HG03175 (cell line): ENCODE results near the gene IGF2BP1.

Experiments
- ATAC-seq: cut with Tn5 transposase; IDR thresholded peaks from one replicate; pipeline ENCODE4 v1.9.1; 2021; ENCODE audit warnings: mild to moderate bottlenecking, moderate library complexity; ENCODE audit not compliant: unreplicated experiment

The IGF2BP1 gene

GRCh38 chr17:48997103-48997826 is at the start of gene IGF2BP1:
IGF2BP1 (plus strand) TSS chr17:48997385; CDS start chr17:48997746, 361 bp downstream.
- ATAC-seq = no peak

DNA sequence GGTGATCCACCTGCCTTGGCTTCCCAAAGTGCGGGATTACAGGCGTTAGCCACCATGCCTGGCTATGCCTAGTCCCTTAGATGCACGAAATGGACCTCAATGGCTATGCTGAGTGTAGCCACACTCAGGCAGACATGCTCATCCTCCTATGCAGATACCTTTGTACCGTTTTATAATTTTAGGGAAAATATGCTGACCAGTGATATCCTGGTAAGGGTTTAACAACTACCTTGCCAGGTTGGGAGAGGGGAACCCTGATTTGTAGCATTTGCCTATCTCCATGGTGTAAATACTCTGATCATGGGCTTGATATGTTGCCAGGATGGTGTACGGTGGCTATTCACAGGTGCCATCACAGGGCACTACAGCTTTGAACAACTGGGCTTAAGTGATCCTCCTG is 45.6 kb upstream of the IGF2BP1 start:
- ATAC-seq = no peak

DNA sequence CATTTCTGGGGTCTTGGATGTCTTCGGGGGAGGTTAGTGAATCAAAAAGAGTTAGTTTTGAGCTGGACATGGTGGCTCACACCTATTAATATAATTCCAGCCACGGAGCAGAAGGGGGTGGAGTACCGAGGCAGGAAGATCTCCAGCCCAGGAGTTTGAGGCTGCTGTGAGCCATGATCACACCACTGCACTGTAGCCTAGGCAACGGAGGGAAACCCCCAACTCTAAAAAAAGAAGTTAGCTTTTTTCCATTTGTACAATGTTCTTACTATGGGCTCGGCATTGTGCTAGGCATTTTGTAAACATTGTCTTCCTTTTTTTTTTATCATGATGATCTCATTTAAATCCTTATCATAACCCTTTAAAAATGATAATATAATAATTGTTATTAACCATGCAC is 44.3 kb upstream of the IGF2BP1 start:
- ATAC-seq = no peak

- ATAC-seq = no peak
Measured at GRCh38 chr17:48954300-48954755, 42.9 kb upstream of the IGF2BP1 start.

- ATAC-seq = no peak
Measured at GRCh38 chr17:48960834-48961515, 36.2 kb upstream of the IGF2BP1 start.

- ATAC-seq = no peak
Measured at GRCh38 chr17:48961516-48962233, 35.5 kb upstream of the IGF2BP1 start.

GRCh38 chr17:48970224-48970623 is 27.0 kb upstream of the IGF2BP1 start:
- ATAC-seq = no peak

- no peak for ATAC-seq
Measured at GRCh38 chr17:48970865-48971687, 26.1 kb upstream of the IGF2BP1 start.

DNA sequence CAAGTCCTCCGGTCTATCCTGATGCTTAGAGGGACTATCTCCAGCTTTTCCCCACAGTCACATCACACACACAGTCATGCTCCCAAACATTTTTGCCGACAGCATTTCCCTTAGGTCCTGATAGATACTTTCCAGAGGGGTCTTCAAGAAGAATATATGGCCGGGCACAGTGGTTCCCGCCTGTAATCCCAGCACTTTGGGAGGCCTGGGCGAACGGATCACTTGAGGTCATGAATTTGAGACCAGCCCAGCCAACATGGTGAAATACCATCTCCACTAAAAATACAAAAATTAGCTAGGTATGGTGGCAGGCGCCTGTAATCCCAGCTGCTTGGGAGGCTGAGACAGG is 24.5 kb upstream of the IGF2BP1 start:
- no peak for ATAC-seq

DNA sequence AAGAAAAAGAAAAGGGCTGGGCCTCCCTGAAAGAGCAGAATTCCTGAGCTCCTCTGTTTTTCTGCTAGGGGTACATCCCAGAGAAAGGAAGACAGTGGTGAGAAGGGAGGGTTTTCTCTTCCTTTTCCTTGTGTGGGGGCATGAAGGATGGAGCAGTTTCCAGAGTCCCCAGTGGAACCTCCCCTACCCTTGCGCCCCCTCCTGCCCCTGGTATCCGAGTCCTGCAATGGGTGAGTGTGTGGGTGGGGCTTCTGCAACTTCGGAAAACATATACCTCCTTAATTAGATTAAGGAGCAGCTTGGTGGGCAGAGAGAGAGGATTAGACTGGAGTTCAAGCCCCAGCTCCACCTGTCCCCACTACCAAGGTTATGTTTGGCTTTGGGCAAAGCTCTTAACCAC is 23.4 kb upstream of the IGF2BP1 start:
- no peak for ATAC-seq

DNA sequence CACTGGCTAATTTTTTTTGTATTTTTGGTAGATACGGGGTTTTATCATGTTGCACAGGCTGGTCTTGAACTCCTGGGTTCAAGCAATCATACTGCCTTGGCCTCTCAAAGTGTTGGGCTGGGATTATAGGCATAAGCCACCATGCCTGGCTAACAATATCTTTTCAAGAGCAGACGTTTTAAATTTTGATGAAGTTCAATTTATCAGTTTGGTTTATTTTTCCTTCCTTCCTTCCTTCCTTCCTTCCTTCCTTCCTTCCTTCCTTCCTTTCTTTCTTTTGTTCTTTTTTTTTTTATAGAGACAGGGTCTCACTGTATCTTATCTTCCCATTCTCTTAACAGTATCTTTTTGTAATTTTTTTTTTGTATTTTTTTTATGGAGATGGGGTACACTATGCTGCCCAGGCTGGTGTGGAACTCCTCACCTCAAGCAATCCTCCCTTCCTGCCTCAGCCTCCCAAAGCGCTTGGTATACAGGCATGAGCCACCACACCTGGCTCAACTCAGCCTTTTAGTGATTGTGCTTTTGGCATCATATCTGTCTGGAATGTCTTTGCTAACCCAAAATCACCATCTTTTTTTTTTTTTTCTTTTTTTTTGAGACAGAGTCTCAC is 15.2 kb upstream of the IGF2BP1 start:
- ATAC-seq = no peak

- no peak for ATAC-seq
Measured at GRCh38 chr17:48985436-48986245, 11.5 kb upstream of the IGF2BP1 start.

DNA sequence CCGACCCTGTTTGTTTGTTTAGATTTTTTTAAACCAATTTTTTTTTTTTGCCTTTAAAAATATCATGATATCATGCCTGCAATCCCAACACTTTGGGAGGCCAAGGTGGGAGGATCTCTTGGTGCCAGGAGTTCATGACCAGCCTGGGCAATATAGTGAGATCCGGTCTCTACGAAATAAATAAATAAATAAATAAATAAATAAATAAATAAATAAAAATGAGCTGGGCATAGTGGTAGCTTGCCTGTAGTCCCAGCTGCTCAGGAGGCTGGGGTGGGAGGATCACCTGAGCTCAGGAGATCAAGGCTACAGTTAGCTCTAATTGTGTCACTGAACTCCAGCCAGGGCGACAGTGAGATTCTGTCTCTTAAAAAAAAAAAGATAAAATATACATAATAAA is 8.1 kb upstream of the IGF2BP1 start:
- no peak for ATAC-seq

DNA sequence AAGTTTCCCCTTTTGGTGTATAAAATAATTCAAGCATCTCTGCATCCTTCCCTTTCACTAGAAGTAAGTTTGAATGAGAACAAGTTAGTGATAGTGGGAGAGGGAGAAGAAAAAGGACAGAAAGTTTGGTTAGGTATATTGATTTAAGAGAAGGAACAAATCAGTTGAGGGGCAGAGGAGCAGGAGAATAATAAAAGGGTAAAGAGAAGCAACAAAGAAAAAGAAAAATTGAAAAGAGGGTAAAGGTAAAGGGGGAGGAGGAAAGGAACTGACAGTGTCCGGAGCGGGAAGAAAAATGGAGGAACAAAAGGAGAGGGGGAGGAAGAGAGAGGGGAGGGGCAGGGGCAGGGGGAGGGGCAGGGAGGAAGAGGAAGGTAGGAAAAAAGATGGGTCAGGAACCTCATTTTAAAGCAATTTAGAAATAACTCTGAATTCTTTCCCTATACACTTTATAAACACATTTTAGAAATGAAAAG is 6.3 kb upstream of the IGF2BP1 start:
- ATAC-seq = no peak

DNA sequence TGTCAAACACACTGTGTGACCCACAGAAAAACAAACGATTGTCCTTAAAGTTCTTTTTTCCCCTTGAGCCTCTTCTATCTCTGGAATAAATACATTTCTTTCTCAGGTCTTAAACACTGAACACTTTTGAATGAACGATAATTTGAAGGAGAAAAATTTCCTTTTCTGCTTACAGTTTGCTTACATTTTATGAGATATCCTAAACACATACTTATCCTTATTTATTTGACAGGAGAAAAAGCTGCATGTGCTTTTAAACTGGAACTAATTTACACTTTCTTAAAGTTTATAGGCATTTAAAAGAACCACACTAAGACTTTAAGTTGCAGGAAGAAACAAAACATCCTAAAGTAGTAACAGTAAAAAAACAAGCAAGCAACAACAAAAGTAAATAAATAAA is 4.7 kb upstream of the IGF2BP1 start:
- no peak for ATAC-seq

DNA sequence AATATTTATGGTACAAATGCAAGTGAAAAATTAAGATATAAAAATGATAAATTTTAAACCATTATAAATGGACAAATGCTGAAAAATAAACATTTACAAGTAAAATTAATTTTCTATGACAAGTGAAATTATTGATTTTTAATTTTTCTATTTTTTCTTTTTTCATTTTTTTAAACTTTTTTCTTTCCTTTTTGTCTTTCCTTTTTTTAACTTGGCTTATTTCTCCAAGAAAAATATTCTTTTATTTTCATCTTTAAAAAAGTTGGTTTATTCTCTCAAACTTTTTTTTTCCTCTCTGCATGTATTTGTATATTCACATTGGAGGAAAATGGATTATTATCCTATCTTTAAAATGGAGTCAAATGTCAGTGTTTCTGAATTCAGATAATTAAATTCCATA is 3.9 kb upstream of the IGF2BP1 start:
- no peak for ATAC-seq

- no peak for ATAC-seq
Measured at GRCh38 chr17:48993951-48994350, 3.2 kb upstream of the IGF2BP1 start.

DNA sequence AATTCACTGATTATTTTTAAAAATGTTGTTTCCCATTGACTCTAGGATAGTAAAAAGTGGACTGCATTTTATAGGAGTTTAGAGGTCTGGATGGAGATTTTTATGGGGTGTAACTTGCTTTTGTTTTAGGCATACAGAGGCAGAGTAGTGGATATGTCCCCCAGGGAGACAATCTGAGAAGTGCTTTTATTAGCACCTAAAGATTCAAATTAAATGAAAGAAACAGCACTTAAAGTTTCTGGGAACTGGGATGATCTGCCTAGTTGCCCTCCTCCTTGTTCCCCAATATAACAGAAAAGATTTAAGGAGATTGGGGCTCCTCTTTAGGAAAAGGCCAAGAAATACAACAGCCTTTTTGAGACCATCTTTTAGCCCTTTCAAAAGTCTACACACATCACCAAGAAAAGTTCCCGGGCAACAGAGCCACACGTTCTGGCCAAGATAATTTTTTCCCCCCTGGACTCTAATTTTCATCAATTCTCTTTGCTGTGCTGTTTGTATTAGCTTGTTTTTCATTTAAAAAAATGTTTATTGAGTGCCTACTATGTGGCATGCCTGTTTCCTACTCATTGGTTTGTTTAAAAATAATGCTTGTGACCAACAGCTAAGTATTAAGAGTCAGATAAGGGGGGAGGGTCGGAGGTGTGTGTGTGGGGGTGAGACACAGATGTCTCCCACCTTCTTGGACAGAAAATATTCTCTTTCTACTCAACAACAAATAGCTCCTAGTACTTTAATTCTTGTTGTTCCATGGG is 2.5 kb upstream of the IGF2BP1 start:
- no peak for ATAC-seq
